ENCODE data around the gene WDR82.

Gene WDR82

GRCh38 chr3:52298149-52299098 is 20.0 kb upstream of the WDR82 start (continued):
- no peak for TF ChIP-seq CREB5 (CRISPR knock-in tag; IDR thresholded peaks at IDR 0.05; ENCODE audit: low read depth)

- TF ChIP-seq ARNTL (CRISPR knock-in tag; IDR thresholded peaks at IDR 0.05; ENCODE audit: borderline replicate concordance, low read depth) (no peak), PPARA (CRISPR knock-in tag; IDR thresholded peaks at IDR 0.05; ENCODE audit: borderline replicate concordance) (no peak), RARB (CRISPR knock-in tag; IDR thresholded peaks at IDR 0.05) (no peak), ZC3H10 (CRISPR knock-in tag; IDR thresholded peaks at IDR 0.05) (no peak), ISL1 (CRISPR knock-in tag; IDR thresholded peaks at IDR 0.05) (no peak), PATZ1 (CRISPR knock-in tag; IDR thresholded peaks at IDR 0.05; ENCODE audit: borderline replicate concordance) (no peak)
- no peak for ATAC-seq
These were observed 19.0 kb upstream of the WDR82 start for GRCh38 chr3:52297242-52298148.

- TF ChIP-seq ZNF70 (CRISPR knock-in tag; IDR thresholded peaks at IDR 0.05) (no peak), PATZ1 (CRISPR knock-in tag; IDR thresholded peaks at IDR 0.05; ENCODE audit: borderline replicate concordance) (no peak), ARNTL (CRISPR knock-in tag; IDR thresholded peaks at IDR 0.05; ENCODE audit: borderline replicate concordance, low read depth) (no peak), ISL1 (CRISPR knock-in tag; IDR thresholded peaks at IDR 0.05) (no peak), GLIS3 (CRISPR knock-in tag; IDR thresholded peaks at IDR 0.05) (no peak), SNAI2 (CRISPR knock-in tag; IDR thresholded peaks at IDR 0.05) (no peak), ZNF8 (CRISPR knock-in tag; IDR thresholded peaks at IDR 0.05) (no peak), PPARA (CRISPR knock-in tag; IDR thresholded peaks at IDR 0.05; ENCODE audit: borderline replicate concordance) (no peak), ZFP3 (CRISPR knock-in tag; IDR thresholded peaks at IDR 0.05) (no peak), TCF4 (CRISPR knock-in tag; IDR thresholded peaks at IDR 0.05; ENCODE audit: borderline replicate concordance) (no peak), BACH2 (CRISPR knock-in tag; IDR thresholded peaks at IDR 0.05; ENCODE audit: borderline replicate concordance) (no peak), RARB (CRISPR knock-in tag; IDR thresholded peaks at IDR 0.05) (no peak), ZNF565 (CRISPR knock-in tag; conservative IDR thresholded peaks at IDR 0.05; ENCODE audit: low read depth) (no peak), ESRRG (CRISPR knock-in tag; IDR thresholded peaks at IDR 0.05) (no peak), OSR1 (CRISPR knock-in tag; IDR thresholded peaks at IDR 0.05) (no peak), ZC3H10 (CRISPR knock-in tag; IDR thresholded peaks at IDR 0.05) (no peak), CSRNP3 (CRISPR knock-in tag; IDR thresholded peaks at IDR 0.05) (no peak), ZFP30 (CRISPR knock-in tag; IDR thresholded peaks at IDR 0.05) (no peak), POU6F1 (CRISPR knock-in tag; IDR thresholded peaks at IDR 0.05; ENCODE audit: borderline replicate concordance, low read depth) (no peak), CREB5 (CRISPR knock-in tag; IDR thresholded peaks at IDR 0.05; ENCODE audit: low read depth) (no peak)
- ATAC-seq = no peak
These were observed 17.3 kb upstream of the WDR82 start for GRCh38 chr3:52295671-52296208.
